ENCODE data around the gene MAP3K9. TPM values are rescaled to one million over a fixed set of nuclear protein-coding genes. Genes with fewer than 3 reads are reported as not detected.

Gene MAP3K9
- polyA plus RNA-seq, 1 donor from 2014 or later: 10.4 TPM

DNA sequence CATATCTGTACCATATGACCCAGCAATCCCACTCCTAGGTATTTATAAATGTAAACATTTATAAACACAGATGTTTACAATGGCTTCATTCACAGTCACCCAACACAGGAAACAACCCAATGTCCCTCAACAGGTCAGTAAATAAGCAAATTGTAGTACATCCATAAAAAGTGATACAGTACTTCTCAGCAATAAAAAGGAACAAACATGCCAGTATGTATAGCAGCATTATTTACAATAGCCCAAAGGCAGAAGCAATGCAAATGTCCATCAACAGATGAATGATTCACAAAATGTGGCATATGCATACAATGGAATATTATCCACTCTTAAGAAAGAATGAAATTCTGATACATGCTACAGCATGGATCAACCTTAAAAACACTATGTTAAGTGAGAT, 27.6 kb upstream of the MAP3K9 start:
- Histone ChIP-seq H4K20me1 (ENCODE audit: insufficient read depth) (no peaks in the 10 kb centered on the region), H3K79me2 (replicated peaks; ENCODE audit: insufficient read depth, low read length) (no peaks in the 10 kb centered on the region), H3K27ac (ENCODE audit: low read length) (no peak overlapping the region), H3K9me3 (ENCODE audit: low read length) (no peaks in the 10 kb centered on the region), H3K9me2 (ENCODE audit: insufficient read depth, low read length) (no peaks in the 10 kb centered on the region), H3K4me2 (ENCODE audit: low read length) (no peak overlapping the region), H3K27me3 (ENCODE audit: insufficient read depth, low read depth, low read length) (no peaks in the 10 kb centered on the region), H2AFZ (ENCODE audit: low read depth, low read length) (no peak overlapping the region), H3F3A (ENCODE audit: insufficient read depth, low read length, poor library complexity, severe bottlenecking) (no peaks in the 10 kb centered on the region), H3K4me3 (ENCODE audit: low read length) (no peak overlapping the region), H3K36me3 (ENCODE audit: insufficient read depth, low read length) (no peaks in the 10 kb centered on the region), H3K9ac (ENCODE audit: low read length) (no peak overlapping the region)
- no peak for TF ChIP-seq SMC3 (conservative IDR thresholded peaks at IDR 0.05; ENCODE audit: poor library complexity)
- no peak for TF ChIP-seq TAF1 (IDR thresholded peaks at IDR 0.05; ENCODE audit: low read depth)
- no peak for TF ChIP-seq EP300 (conservative IDR thresholded peaks at IDR 0.05; ENCODE audit: poor library complexity, severe bottlenecking)
- TF ChIP-seq POLR2AphosphoS5 (IDR thresholded peaks at IDR 0.05): no peak

DNA sequence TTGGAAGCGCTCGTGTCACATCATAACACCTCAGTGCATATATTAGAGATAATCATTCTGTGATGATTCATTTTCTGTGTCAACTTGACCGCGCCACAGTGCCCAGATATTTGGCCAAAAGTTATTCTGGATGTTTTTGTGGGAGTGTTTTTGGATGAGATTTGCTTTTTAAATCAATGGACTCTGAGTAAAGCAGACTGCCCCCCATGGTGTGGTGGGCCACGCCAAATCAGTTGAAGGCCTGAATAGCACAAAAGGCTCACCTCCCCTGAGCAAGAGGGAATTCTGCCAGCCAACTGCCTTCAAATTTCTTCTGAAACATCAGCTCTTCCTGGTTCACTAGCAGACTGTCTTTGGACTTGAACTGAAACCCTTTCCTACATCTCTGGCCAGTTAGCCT, 24.6 kb upstream of the MAP3K9 start:
- Histone ChIP-seq H3F3A (ENCODE audit: insufficient read depth, low read length, poor library complexity, severe bottlenecking) (no peaks in the 10 kb centered on the region), H3K9me3 (ENCODE audit: low read length) (no peaks in the 10 kb centered on the region), H3K79me2 (replicated peaks; ENCODE audit: insufficient read depth, low read length) (no peaks in the 10 kb centered on the region), H3K4me3 (ENCODE audit: low read length) (no peak overlapping the region), H2AFZ (ENCODE audit: low read depth, low read length) (no peak overlapping the region), H3K27me3 (ENCODE audit: insufficient read depth, low read depth, low read length) (no peaks in the 10 kb centered on the region), H3K9ac (ENCODE audit: low read length) (no peak overlapping the region), H3K9me2 (ENCODE audit: insufficient read depth, low read length) (no peaks in the 10 kb centered on the region), H3K27ac (ENCODE audit: low read length) (no peak overlapping the region), H3K4me2 (ENCODE audit: low read length) (no peak overlapping the region), H4K20me1 (ENCODE audit: insufficient read depth) (no peaks in the 10 kb centered on the region), H3K36me3 (ENCODE audit: insufficient read depth, low read length) (no peaks in the 10 kb centered on the region)
- TF ChIP-seq POLR2AphosphoS5 (IDR thresholded peaks at IDR 0.05): no peak
- no peak for TF ChIP-seq EZH2 (IDR thresholded peaks at IDR 0.05; ENCODE audit: borderline replicate concordance, insufficient read depth, low read length, poor library complexity, severe bottlenecking)
- TF ChIP-seq, protein P1, sequence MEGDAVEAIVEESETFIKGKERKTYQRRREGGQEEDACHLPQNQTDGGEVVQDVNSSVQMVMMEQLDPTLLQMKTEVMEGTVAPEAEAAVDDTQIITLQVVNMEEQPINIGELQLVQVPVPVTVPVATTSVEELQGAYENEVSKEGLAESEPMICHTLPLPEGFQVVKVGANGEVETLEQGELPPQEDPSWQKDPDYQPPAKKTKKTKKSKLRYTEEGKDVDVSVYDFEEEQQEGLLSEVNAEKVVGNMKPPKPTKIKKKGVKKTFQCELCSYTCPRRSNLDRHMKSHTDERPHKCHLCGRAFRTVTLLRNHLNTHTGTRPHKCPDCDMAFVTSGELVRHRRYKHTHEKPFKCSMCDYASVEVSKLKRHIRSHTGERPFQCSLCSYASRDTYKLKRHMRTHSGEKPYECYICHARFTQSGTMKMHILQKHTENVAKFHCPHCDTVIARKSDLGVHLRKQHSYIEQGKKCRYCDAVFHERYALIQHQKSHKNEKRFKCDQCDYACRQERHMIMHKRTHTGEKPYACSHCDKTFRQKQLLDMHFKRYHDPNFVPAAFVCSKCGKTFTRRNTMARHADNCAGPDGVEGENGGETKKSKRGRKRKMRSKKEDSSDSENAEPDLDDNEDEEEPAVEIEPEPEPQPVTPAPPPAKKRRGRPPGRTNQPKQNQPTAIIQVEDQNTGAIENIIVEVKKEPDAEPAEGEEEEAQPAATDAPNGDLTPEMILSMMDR (IDR thresholded peaks at IDR 0.05; ENCODE audit: poor library complexity, severe bottlenecking): no peak
- no peak for TF ChIP-seq MXI1 (conservative IDR thresholded peaks at IDR 0.05; ENCODE audit: poor library complexity, severe bottlenecking)
- TF ChIP-seq SMC3 (conservative IDR thresholded peaks at IDR 0.05; ENCODE audit: poor library complexity): no peak
- TF ChIP-seq TAF1 (IDR thresholded peaks at IDR 0.05; ENCODE audit: low read depth): no peak
- TF ChIP-seq EP300 (conservative IDR thresholded peaks at IDR 0.05; ENCODE audit: poor library complexity, severe bottlenecking): no peak
- no peak for TF ChIP-seq RAD21 (conservative IDR thresholded peaks at IDR 0.05)
- TF ChIP-seq, protein P2, sequence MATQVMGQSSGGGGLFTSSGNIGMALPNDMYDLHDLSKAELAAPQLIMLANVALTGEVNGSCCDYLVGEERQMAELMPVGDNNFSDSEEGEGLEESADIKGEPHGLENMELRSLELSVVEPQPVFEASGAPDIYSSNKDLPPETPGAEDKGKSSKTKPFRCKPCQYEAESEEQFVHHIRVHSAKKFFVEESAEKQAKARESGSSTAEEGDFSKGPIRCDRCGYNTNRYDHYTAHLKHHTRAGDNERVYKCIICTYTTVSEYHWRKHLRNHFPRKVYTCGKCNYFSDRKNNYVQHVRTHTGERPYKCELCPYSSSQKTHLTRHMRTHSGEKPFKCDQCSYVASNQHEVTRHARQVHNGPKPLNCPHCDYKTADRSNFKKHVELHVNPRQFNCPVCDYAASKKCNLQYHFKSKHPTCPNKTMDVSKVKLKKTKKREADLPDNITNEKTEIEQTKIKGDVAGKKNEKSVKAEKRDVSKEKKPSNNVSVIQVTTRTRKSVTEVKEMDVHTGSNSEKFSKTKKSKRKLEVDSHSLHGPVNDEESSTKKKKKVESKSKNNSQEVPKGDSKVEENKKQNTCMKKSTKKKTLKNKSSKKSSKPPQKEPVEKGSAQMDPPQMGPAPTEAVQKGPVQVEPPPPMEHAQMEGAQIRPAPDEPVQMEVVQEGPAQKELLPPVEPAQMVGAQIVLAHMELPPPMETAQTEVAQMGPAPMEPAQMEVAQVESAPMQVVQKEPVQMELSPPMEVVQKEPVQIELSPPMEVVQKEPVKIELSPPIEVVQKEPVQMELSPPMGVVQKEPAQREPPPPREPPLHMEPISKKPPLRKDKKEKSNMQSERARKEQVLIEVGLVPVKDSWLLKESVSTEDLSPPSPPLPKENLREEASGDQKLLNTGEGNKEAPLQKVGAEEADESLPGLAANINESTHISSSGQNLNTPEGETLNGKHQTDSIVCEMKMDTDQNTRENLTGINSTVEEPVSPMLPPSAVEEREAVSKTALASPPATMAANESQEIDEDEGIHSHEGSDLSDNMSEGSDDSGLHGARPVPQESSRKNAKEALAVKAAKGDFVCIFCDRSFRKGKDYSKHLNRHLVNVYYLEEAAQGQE (IDR thresholded peaks at IDR 0.05; ENCODE audit: borderline replicate concordance): no peak

All from neural cell (in vitro differentiated cells).